NAMALWA (cell line): ENCODE measurements around the gene HOXD11.

Experiments used
- DNase-seq: peaks from one replicate; pipeline ENCODE4 v3.0.0-alpha.2; 2015; ENCODE audit warnings: low spot score

The HOXD11 gene

DNA sequence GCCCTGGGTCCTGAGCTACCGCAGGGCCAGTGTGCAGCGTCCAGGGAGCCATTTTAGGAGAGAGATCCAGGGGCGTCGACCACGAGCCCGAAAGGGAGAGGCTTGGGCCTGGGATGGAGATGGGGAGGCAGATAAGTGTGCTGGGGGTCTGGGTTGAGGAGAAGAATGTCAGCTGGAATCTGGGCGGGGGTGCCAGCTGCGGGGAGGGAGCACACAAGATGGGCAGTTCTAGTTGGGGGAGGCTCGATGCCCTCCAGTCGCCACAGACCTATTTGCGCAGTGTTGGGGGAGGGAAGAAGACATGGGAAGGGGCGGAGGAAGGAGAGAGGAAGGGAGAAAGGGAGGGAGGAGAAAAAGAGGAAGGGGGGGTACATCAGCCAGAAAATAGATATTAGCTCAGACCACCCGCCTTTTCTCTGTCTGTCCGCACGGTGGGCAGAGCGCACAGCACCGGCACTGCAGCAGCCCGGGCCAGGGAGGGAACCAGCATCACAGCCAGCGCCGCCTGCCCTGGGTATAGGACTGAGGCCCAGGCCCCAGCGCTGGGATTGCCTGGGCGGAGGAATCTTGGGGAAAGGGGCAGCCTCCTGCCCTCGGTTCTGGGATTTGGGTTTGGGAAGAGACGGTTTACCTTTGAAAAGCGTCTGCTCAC lies 1.9 kb upstream of the HOXD11 start:
- DNase-seq: no peak

DNA sequence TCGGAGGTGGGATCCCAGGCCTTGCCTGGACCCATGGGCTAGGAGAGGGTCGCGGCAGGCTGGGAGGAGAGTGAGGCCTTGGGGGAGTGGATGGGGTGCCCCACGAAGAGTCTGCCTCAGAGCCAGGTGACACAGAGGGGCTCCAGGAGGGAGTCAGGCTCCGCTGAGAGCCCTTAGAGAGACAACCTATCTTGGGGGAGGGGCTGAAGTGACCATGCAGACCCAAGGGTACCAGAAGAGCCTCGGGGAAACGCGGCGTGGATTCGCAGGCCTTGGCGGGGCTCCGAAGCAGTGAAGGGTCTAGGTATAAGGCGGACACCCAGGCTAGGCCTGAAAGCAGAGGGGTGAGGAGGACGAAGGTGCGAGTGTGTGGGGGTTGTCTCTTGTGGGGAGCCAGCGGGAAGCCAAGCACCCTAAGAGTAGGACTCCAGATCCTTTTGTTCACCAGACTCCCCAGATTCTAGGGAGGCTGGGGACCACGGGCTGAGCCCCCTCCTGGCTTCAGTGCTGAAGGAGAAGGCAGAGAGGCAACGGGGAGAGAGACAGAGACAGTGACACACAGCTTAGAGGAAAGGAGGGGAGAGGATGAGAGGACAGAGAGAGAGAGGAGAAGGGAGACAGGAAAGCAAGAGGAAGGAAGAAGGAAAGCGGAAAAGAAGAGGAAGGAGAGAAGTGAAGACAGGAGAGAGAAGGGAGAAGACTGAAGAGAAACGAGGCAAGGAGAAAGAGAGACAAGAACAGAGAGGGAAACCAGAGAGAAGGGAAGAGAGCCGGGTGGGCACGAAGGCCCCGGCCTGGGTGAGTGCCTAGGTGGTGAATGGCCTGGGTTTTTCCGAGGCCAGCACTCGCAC lies 1.1 kb upstream of the HOXD11 start:
- no peak for DNase-seq

- no peak for DNase-seq
These were observed 676 bp downstream of the HOXD11 start for GRCh38 chr2:176107731-176108181.

GRCh38 chr2:176109192-176109901 lies 2.3 kb downstream of the HOXD11 start:
- DNase-seq: no peak

DNA sequence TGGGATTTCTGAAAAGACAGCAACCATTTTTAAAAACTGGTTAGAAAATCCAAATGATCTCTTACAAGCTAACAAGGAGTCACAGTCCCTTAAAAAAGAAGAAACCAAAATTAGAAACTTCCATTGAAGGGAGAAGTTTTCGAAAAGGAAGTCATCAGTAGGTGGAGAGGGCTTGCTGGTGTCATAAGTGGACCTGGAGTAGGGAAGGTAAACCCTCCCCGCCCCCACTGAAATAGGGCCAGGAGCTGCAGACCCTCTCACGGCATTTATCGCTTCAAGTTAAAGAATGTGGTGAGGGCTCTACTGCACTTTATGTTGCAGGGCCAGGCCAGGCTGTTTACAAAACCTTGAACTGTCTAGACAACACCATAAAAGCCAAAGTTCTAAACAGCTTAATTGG lies 2.9 kb downstream of the HOXD11 start:
- DNase-seq: no peak

DNA sequence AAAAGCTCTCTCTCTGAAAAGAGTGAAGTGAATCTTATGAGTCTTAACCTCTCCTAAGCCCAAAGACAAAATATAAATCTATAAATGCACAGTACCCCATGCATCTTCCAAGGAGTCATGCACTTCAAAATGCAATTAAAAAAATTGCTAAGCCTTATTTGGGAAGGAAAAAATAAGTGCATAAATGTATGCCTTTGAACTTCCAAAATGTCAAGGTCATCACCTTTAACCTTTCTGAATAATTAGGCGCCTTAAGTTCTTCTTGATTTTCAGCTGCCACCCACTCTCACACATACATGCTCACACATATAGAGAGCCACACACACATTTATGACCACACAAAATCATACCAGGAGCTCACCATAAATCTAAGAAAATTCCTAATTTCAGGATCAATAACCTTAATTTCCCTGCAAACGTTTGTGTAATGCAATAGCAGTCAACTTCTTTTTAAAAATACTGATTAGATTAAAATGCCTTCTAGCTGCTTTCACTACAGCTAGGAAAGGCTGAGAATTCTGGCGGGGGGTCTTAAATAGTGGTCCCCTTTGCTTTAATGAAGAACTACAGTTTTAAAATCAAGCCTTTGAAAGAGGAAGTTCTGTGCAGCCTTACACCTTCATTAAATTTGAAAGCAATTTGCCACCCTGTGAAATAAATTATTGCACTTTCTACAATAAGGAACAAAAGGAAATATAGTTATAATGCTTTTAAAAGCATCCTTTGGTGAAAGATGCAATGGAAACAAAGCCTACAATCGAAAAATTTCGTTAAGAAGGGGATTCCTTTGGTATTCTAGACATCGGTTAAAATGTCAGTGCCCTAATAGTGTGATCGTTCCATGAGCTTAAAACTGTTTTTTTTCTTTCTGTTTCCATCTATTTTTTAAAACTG lies 3.6 kb downstream of the HOXD11 start:
- no peak for DNase-seq

DNA sequence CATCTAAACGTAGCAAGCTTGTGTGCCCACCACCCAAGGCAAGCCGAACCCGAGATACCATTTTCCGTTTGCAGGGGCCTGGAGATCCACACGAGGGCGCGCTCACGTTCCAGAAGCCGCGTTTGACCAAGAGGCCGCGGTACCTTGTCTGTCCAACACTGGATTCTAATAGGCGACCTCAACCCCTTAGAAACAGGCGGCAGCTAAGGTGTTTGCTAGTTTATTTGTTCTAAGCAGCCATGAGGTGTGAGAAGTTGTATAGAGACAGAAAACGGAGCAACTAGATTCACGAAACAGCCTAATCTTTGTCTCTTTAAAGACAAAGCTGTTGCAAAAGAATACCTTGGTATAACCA lies 4.2 kb downstream of the HOXD11 start:
- peak; percentile 60 for DNase-seq

- no peak for DNase-seq
These were observed 4.8 kb downstream of the HOXD11 start for GRCh38 chr2:176111846-176112374.

- DNase-seq: no peak
These were observed 5.6 kb downstream of the HOXD11 start for GRCh38 chr2:176112375-176113302.

DNA sequence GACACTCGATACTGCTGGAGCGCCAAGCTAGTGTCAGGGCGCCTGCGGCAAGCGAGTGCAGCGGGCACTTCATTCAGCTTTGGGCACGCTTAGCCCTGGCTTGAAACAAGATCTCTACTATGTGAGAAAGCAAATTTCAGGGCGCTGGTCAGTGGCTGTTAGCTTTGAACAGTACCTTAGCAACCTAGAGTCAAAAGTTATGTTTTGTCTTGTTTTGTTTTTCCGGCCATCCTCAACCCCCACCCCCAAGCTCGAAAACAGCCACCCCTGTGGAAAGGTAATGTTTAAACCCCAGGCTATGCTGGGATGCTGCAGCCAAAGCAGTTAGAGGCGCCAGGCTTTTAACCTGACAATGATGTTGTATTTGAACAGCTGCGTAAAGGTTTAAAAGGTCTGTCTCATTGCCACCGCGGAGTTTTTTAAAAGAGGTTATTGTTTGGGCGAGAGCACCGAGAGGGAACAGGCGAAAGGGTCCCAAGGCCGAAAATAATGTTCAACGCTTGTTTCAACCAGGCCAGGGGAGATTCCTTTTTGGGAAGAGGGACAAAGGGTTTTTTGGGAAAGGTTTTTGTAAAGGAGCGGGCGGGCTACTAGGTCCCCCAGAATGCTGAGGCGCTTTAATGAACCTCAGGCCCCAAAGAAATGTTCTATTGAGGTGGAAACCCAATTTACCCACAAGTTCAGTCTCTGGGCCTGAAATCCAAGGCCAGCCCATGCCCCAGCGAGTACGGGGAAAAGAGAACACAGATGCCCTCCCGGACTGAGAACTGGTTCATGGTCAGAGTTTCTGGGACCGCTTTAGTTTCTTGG lies 7.2 kb downstream of the HOXD11 start:
- no peak for DNase-seq

DNA sequence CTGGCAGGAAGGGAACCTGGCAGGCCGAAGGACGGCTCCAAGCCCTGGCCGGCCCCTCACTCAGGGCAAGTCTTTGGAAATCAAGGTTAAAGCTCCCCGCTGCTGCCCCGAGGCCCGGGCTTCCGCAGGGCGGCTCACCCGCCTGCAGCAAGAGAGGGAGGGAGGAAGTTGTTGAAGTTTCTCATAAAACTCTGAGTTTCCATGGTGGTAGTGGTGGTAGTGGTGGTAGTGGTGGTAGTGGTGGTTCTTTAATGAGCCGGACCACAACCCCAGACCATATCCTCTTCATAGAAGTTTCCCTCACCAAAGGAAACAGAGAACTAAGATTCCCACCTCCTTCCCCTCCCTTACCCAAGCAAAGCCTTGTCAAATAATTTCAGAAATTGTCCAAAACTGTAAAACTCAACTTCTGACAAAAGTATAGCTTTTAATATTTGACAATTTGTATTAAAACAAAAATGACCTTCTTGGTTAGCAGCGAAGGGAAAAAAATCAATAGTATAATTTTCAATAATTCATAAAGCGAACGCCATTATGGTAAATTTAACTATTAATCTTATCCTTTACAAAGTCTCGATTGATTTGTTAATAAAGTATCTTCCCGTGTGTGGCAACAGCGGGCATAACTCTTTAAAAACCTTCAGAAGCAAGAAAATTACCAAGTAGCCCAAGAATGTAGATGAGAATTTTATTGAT lies 8.0 kb downstream of the HOXD11 start:
- DNase-seq: no peak

GRCh38 chr2:176115883-176116813 lies 9.1 kb downstream of the HOXD11 start, which contains the start of gene HOXD10:
TSS of gene HOXD10 (plus strand) at chr2:176116778. CDS start at chr2:176116834, 56 bp downstream.
- DNase-seq: no peak

GRCh38 chr2:176117162-176117822 lies 10.2 kb downstream of the HOXD11 start:
- no peak for DNase-seq

GRCh38 chr2:176117823-176118371 lies 10.8 kb downstream of the HOXD11 start:
- DNase-seq: no peak

GRCh38 chr2:176118601-176119339 lies 11.7 kb downstream of the HOXD11 start:
- DNase-seq: peak; percentile 80
